ENCODE results near the gene MTR.

The MTR gene

DNA sequence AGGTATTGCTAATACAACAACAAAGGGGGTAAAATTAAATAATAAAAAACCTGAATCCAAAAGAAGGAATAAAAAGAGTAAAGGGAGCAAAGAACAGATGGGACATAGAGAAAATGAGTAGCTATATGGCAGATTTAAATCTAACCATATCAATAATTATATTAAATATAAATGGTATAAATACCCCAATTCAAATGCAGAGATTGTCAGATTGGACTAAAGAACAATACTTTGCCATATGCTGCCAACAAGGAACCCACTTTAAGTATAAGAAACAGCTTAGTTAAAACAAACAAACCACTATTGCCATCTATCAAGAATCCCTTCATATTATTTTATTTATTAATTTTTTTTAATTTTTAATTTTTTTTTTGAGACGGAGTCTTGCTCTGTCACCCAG, 122.4 kb downstream of the MTR start:
- DNase-seq (ENCODE audit: insufficient read length, low spot score) (no peak), FAIRE-seq (no peak)
- no peak for TF ChIP-seq TAF1 (IDR thresholded peaks at IDR 0.05; ENCODE audit: low read depth, low read length)
- TF ChIP-seq SPI1 (IDR thresholded peaks at IDR 0.05; ENCODE audit: low read depth, low read length): no peak
- no peak for TF ChIP-seq PAX5 (IDR thresholded peaks at IDR 0.05; ENCODE audit: insufficient read depth, low read length, severe bottlenecking)
- no peak for TF ChIP-seq POLR2A (IDR thresholded peaks at IDR 0.05; ENCODE audit: low read depth, low read length)
- TF ChIP-seq POLR2AphosphoS5 (IDR thresholded peaks at IDR 0.05; ENCODE audit: low read depth, low read length): no peak
- no peak for TF ChIP-seq POU2F2 (IDR thresholded peaks at IDR 0.05; ENCODE audit: low read depth, low read length)

DNA sequence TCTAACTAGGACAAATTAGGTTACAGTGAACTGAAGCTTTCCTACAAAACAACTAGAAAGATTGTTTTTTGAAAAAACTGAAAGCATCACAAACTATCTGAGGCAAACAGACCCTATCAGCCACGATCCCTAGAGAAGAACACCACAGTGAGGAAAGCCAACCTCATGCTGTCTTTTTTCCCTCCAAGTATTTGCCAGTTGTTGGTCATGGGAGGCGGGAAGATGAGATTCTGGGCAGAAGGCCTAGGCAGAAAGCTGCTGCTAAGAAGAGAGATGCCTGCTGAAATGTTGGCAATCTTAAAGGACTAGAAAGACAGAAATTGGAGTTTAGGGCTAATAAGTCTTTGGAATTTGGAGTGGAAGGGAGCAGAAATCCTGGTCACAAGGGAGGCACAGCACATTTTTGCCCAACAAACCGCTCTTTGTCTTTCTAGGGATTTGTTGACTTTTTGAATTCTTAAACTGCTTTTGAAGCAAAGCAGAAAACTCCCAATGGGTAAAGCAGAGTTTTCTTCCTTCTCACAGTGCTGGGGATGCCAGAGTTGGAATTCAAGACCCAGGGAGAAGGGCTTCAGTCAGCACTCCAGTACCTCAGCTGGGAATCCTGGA, 125.3 kb downstream of the MTR start:
- FAIRE-seq: no peak
- TF ChIP-seq PAX5 (IDR thresholded peaks at IDR 0.05; ENCODE audit: insufficient read depth, low read length, severe bottlenecking) (no peak), SPI1 (IDR thresholded peaks at IDR 0.05; ENCODE audit: low read depth, low read length) (no peak), TAF1 (IDR thresholded peaks at IDR 0.05; ENCODE audit: low read depth, low read length) (no peak), POLR2AphosphoS5 (IDR thresholded peaks at IDR 0.05; ENCODE audit: low read depth, low read length) (no peak), POLR2A (IDR thresholded peaks at IDR 0.05; ENCODE audit: low read depth, low read length) (no peak), POU2F2 (IDR thresholded peaks at IDR 0.05; ENCODE audit: low read depth, low read length) (no peak)
- DNase-seq (ENCODE audit: insufficient read length, low spot score): no peak

DNA sequence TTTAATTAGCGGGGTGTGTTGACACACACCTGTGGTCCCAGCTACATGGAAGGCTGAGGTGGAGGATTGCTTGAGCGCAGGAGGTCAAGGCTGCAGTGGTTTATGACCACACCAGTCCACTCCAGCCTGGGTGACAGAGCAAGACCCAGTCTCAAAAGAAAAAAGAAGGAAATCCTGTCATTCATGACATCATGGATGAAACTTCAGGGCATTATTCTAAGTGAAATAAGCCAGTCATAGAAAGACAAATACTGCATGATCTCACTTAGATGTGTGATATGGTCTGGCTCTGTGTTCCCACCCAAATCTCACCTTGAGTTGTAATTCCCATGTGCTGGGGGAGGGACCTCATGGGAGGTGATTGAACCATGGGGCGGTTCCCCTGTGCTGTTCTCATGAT, 126.5 kb downstream of the MTR start:
- no peak for FAIRE-seq
- no peak for DNase-seq (ENCODE audit: insufficient read length, low spot score)
- no peak for TF ChIP-seq TAF1 (IDR thresholded peaks at IDR 0.05; ENCODE audit: low read depth, low read length)
- TF ChIP-seq POLR2AphosphoS5 (IDR thresholded peaks at IDR 0.05; ENCODE audit: low read depth, low read length): no peak
- no peak for TF ChIP-seq PAX5 (IDR thresholded peaks at IDR 0.05; ENCODE audit: insufficient read depth, low read length, severe bottlenecking)
- no peak for TF ChIP-seq POLR2A (IDR thresholded peaks at IDR 0.05; ENCODE audit: low read depth, low read length)
- TF ChIP-seq SPI1 (IDR thresholded peaks at IDR 0.05; ENCODE audit: low read depth, low read length): no peak
- no peak for TF ChIP-seq POU2F2 (IDR thresholded peaks at IDR 0.05; ENCODE audit: low read depth, low read length)

DNA sequence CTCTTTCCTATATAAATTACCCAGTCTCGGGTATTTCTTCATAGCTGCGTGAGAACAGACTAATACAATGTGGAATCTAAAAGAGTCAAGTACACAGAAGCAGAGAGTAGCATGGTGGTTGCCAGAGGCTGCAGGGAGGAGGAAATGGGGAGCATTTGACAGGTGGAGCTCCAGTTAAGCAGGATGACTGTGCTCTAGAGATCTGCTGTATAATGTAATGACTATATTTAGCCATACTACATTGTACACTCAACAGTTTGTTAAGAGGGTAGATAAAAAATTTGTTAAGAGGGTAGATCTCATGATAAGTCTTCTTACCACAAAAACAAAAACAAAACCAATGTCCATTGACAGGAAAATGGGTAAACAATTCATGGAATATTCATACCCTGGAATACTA, 127.1 kb downstream of the MTR start:
- TF ChIP-seq SPI1 (IDR thresholded peaks at IDR 0.05; ENCODE audit: low read depth, low read length) (no peak), POU2F2 (IDR thresholded peaks at IDR 0.05; ENCODE audit: low read depth, low read length) (no peak), TAF1 (IDR thresholded peaks at IDR 0.05; ENCODE audit: low read depth, low read length) (no peak), POLR2AphosphoS5 (IDR thresholded peaks at IDR 0.05; ENCODE audit: low read depth, low read length) (no peak), PAX5 (IDR thresholded peaks at IDR 0.05; ENCODE audit: insufficient read depth, low read length, severe bottlenecking) (no peak), POLR2A (IDR thresholded peaks at IDR 0.05; ENCODE audit: low read depth, low read length) (no peak)
- DNase-seq (ENCODE audit: insufficient read length, low spot score) (no peak), FAIRE-seq (no peak)

DNA sequence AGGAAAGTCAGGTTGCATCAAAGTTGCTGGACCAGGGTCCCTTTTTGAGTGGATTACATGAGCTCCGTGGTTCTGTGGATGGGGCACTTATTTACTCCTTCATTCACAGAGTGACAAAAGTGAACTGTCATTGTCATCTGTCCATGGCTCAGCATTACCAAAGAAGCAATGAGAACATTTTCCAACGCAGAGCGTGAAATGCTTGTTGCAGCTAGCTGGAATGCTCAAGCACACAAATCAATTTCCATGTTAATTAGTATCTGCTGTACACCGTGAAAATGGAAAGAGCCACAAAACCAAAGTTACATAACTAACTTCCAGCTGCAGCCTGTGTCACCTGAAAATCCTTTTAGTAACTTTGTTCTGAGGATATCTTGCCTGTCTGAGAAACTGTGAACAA, 130.3 kb downstream of the MTR start:
- DNase-seq (ENCODE audit: insufficient read length, low spot score): no peak
- FAIRE-seq: no peak
- TF ChIP-seq POLR2AphosphoS5 (IDR thresholded peaks at IDR 0.05; ENCODE audit: low read depth, low read length) (no peak), POU2F2 (IDR thresholded peaks at IDR 0.05; ENCODE audit: low read depth, low read length) (no peak), SPI1 (IDR thresholded peaks at IDR 0.05; ENCODE audit: low read depth, low read length) (no peak), POLR2A (IDR thresholded peaks at IDR 0.05; ENCODE audit: low read depth, low read length) (no peak), TAF1 (IDR thresholded peaks at IDR 0.05; ENCODE audit: low read depth, low read length) (no peak), PAX5 (IDR thresholded peaks at IDR 0.05; ENCODE audit: insufficient read depth, low read length, severe bottlenecking) (no peak)

DNA sequence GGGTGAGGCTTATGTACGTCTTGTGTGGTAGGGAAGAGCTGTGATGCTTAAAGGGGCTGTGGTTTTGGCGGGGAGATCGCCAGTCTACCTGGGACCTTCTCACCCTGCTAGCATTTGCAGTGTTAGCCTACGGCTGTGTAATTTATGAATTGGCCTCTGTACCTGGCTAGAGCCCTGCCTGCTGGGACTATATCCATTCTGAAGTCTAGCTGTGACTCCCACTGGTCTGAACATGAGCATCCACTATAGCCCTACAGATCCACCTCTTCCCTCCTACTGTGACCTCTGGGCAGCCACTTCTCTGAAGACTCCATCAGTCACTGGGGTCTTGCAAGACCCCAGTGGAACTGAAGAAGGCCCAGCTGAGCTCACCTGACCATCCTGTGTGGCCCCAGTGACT, 135.4 kb downstream of the MTR start:
- TF ChIP-seq POLR2A (IDR thresholded peaks at IDR 0.05; ENCODE audit: low read depth, low read length): no peak
- no peak for TF ChIP-seq SPI1 (IDR thresholded peaks at IDR 0.05; ENCODE audit: low read depth, low read length)
- no peak for TF ChIP-seq PAX5 (IDR thresholded peaks at IDR 0.05; ENCODE audit: insufficient read depth, low read length, severe bottlenecking)
- no peak for TF ChIP-seq POLR2AphosphoS5 (IDR thresholded peaks at IDR 0.05; ENCODE audit: low read depth, low read length)
- no peak for TF ChIP-seq TAF1 (IDR thresholded peaks at IDR 0.05; ENCODE audit: low read depth, low read length)
- TF ChIP-seq POU2F2 (IDR thresholded peaks at IDR 0.05; ENCODE audit: low read depth, low read length): no peak
- FAIRE-seq (no peak), DNase-seq (ENCODE audit: insufficient read length, low spot score) (no peak)

DNA sequence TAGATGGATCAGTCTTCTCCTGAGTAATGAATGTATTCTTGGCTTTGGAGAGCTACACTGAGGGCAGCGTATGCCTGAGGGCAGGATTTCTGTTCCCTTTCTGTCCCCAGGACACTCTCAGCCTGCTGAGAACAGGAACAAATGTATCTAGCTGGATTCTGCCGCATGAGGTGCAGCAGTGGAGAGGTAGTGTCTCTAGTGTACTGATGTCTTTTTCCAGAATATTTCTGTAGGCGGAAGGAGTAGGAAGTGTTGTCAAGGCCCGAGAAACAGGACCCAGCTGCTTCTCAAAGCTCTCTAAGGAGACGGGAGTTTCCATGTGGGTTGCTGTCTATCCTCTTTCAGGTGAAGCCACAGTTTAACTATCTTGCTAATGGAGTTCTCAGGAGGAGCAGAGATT, 143.7 kb downstream of the MTR start:
- no peak for TF ChIP-seq SPI1 (IDR thresholded peaks at IDR 0.05; ENCODE audit: low read depth, low read length)
- TF ChIP-seq POLR2A (IDR thresholded peaks at IDR 0.05; ENCODE audit: low read depth, low read length): no peak
- TF ChIP-seq TAF1 (IDR thresholded peaks at IDR 0.05; ENCODE audit: low read depth, low read length): no peak
- TF ChIP-seq PAX5 (IDR thresholded peaks at IDR 0.05; ENCODE audit: insufficient read depth, low read length, severe bottlenecking): no peak
- no peak for TF ChIP-seq POU2F2 (IDR thresholded peaks at IDR 0.05; ENCODE audit: low read depth, low read length)
- no peak for TF ChIP-seq POLR2AphosphoS5 (IDR thresholded peaks at IDR 0.05; ENCODE audit: low read depth, low read length)
- DNase-seq (ENCODE audit: insufficient read length, low spot score): no peak
- no peak for FAIRE-seq

DNA sequence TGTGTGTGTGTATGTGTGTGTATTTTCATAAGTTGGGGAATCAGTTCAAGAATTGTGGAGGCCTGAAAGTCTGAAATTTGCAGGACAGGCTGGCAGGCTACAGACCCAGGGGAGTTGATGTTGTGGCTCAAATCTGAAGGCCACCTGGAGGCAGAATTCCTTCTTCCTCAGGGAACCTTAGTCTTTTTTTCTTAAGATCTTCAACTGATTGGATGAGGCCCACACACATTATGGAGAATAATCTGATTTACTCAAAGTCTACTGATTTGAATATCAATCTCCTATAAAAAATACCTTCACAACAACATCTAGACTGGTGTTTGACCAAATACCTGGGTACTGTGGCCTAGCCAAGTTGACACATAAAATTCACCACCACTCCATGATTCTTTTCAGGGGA, 147.3 kb downstream of the MTR start:
- DNase-seq (ENCODE audit: insufficient read length, low spot score) (no peak), FAIRE-seq (no peak)
- no peak for TF ChIP-seq POU2F2 (IDR thresholded peaks at IDR 0.05; ENCODE audit: low read depth, low read length)
- TF ChIP-seq POLR2AphosphoS5 (IDR thresholded peaks at IDR 0.05; ENCODE audit: low read depth, low read length): no peak
- TF ChIP-seq POLR2A (IDR thresholded peaks at IDR 0.05; ENCODE audit: low read depth, low read length): no peak
- TF ChIP-seq SPI1 (IDR thresholded peaks at IDR 0.05; ENCODE audit: low read depth, low read length): no peak
- no peak for TF ChIP-seq TAF1 (IDR thresholded peaks at IDR 0.05; ENCODE audit: low read depth, low read length)
- TF ChIP-seq PAX5 (IDR thresholded peaks at IDR 0.05; ENCODE audit: insufficient read depth, low read length, severe bottlenecking): no peak

DNA sequence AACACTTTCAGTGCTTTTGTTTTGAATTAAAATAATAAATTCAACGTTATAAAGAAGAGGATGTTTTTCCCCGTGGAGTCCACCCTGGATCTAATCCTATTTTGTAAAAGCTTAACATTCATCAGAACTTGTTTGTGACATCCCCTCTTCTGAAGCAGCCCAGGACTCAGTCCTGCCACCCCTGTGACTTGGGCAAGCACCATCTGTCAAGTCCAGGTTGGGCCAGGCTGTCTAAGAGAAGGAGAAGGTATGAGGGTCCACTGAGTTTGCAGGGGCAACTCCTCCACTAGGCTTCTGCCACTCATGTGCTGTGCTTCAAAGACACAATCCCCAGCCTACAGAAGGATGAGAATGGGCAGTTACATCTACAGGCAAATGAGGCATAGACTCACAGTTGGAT, 149.5 kb downstream of the MTR start:
- FAIRE-seq (no peak), DNase-seq (ENCODE audit: insufficient read length, low spot score) (no peak)
- TF ChIP-seq SPI1 (IDR thresholded peaks at IDR 0.05; ENCODE audit: low read depth, low read length): no peak
- no peak for TF ChIP-seq TAF1 (IDR thresholded peaks at IDR 0.05; ENCODE audit: low read depth, low read length)
- TF ChIP-seq PAX5 (IDR thresholded peaks at IDR 0.05; ENCODE audit: insufficient read depth, low read length, severe bottlenecking): no peak
- TF ChIP-seq POLR2A (IDR thresholded peaks at IDR 0.05; ENCODE audit: low read depth, low read length): no peak
- TF ChIP-seq POLR2AphosphoS5 (IDR thresholded peaks at IDR 0.05; ENCODE audit: low read depth, low read length): no peak

DNA sequence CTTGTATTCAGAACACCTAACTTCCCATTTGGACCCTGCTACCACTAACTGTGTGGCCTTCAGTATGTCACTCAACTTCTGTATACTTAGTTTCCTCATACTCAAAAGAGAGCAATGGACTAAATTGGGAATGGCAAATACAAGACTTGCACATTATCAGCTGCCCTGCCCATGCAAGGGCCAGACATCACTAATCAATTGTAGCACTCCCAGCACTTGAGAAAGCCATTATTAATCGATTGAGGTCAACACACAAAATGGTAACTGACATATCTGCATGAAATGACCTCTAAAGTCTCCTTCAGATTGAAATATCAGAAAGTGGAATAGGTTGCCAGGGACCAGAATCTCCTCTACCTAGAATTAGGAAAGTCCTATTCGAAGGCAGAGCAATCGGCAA, 149.9 kb downstream of the MTR start:
- TF ChIP-seq POLR2AphosphoS5 (IDR thresholded peaks at IDR 0.05; ENCODE audit: low read depth, low read length) (no peak), POLR2A (IDR thresholded peaks at IDR 0.05; ENCODE audit: low read depth, low read length) (no peak), POU2F2 (IDR thresholded peaks at IDR 0.05; ENCODE audit: low read depth, low read length) (no peak), TAF1 (IDR thresholded peaks at IDR 0.05; ENCODE audit: low read depth, low read length) (no peak), PAX5 (IDR thresholded peaks at IDR 0.05; ENCODE audit: insufficient read depth, low read length, severe bottlenecking) (no peak), SPI1 (IDR thresholded peaks at IDR 0.05; ENCODE audit: low read depth, low read length) (no peak)
- DNase-seq (ENCODE audit: insufficient read length, low spot score): no peak
- no peak for FAIRE-seq

Data from GM12891 (cell line).